Calu3 (cell line): ENCODE data around the gene GANC. TPM values are rescaled to one million over a fixed set of nuclear protein-coding genes. Genes with fewer than 3 reads are reported as not detected.
"Not testable (repeated sequence)": the region's sequence is repeated elsewhere in the genome, so short reads cannot be mapped to it uniquely, and the experiment has no call there.

Experiments
- BruUV-seq: library from RNA; stranded (reverse); fragments of 400-500 nt; replicated peaks from 2 replicates; lab custom pipeline; 2021; lab: Mats Ljungman, UMichigan
- CTCF ChIA-PET: fragments of 300-600 bp; sonication (Branson Sonifier 250); formaldehyde crosslinking; loops from one replicate; lab custom pipeline; 2022; ENCODE audit warnings: antibody characterized with exemption; lab: Charles Lee
- DNase-seq: peaks from one replicate; pipeline ENCODE4 v3.0.0; 2022
- H3K27ac Mint-ChIP-seq: one replicate; pipeline ENCODE4 v1.8.0; 2022; ENCODE audit warnings: mixed read lengths; ENCODE audit not compliant: unreplicated experiment
- H3K27me3 Mint-ChIP-seq: one replicate; pipeline ENCODE4 v1.8.0; 2022; ENCODE audit warnings: mixed read lengths; ENCODE audit not compliant: unreplicated experiment
- H3K36me3 Mint-ChIP-seq: one replicate; pipeline ENCODE4 v1.8.0; 2022; ENCODE audit warnings: mild to moderate bottlenecking, moderate library complexity, mixed read lengths; ENCODE audit not compliant: insufficient read depth, unreplicated experiment
- H3K4me1 Mint-ChIP-seq: one replicate; pipeline ENCODE4 v1.8.0; 2022; ENCODE audit warnings: mild to moderate bottlenecking, low read depth, mixed read lengths; ENCODE audit not compliant: unreplicated experiment
- H3K4me3 Mint-ChIP-seq: one replicate; pipeline ENCODE4 v1.8.0; 2022; ENCODE audit warnings: mild to moderate bottlenecking, low read depth, moderate library complexity, mixed read lengths; ENCODE audit not compliant: unreplicated experiment
- H3K9me3 Mint-ChIP-seq: one replicate; pipeline ENCODE4 v1.8.0; 2022; ENCODE audit warnings: low read depth, mixed read lengths; ENCODE audit not compliant: unreplicated experiment
- intact Hi-C: fragments of 100-400 bp; cut with micrococcal nuclease; formaldehyde crosslinking; loops from one replicate; pipeline ENCODE4 v1.10.0; 2022; ENCODE audit not compliant: unreplicated experiment
- total RNA-seq: library from RNA; stranded (reverse); gene quantifications from 2 replicates; pipeline ENCODE4 v1.2.3, GENCODE V29; 2022
- TF ChIP-seq, protein P1 (sequence below): fragments of 200-600 bp; IDR thresholded peaks from one replicate; pipeline ENCODE4 v1.8.0; 2022; ENCODE audit warnings: antibody characterized with exemption; ENCODE audit not compliant: unreplicated experiment

GANC gene
- total RNA-seq, 1 experiment from 2014 or later, result 10.8 TPM

DNA sequence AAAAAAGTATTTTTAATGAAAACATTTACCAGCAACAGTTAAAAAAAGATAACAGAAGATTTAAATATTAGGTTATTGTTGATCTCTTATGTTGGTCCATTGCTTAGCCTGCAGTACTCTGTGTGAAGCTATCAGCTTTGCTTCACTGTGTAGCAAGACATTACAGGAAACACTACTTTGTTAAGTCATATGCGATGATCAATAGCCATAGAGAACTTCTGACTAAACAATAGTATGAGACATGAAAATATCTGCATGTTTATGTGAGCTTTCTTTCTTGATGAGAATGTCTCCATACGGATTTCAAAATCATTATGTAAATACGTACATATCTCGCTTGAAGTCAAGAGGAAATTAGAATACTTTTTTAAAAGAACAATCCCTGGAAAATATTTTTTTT is 59.3 kb downstream of the GANC start:
- intact Hi-C loops, result no loop called here
- CTCF ChIA-PET, result no interaction called here
- no peak overlapping the region for H3K27ac Mint-ChIP-seq
- no peaks in the 10 kb centered on the region for H3K27me3 Mint-ChIP-seq
- H3K9me3 Mint-ChIP-seq, result no peaks in the 10 kb centered on the region
- H3K4me1 Mint-ChIP-seq, result no peaks in the 10 kb centered on the region
- no peak overlapping the region for H3K4me3 Mint-ChIP-seq
- BruUV-seq, result no TSS peak
- DNase-seq, result no peak
- TF ChIP-seq, protein P1, sequence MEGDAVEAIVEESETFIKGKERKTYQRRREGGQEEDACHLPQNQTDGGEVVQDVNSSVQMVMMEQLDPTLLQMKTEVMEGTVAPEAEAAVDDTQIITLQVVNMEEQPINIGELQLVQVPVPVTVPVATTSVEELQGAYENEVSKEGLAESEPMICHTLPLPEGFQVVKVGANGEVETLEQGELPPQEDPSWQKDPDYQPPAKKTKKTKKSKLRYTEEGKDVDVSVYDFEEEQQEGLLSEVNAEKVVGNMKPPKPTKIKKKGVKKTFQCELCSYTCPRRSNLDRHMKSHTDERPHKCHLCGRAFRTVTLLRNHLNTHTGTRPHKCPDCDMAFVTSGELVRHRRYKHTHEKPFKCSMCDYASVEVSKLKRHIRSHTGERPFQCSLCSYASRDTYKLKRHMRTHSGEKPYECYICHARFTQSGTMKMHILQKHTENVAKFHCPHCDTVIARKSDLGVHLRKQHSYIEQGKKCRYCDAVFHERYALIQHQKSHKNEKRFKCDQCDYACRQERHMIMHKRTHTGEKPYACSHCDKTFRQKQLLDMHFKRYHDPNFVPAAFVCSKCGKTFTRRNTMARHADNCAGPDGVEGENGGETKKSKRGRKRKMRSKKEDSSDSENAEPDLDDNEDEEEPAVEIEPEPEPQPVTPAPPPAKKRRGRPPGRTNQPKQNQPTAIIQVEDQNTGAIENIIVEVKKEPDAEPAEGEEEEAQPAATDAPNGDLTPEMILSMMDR, result no peak
- no peaks in the 10 kb centered on the region for H3K36me3 Mint-ChIP-seq

DNA sequence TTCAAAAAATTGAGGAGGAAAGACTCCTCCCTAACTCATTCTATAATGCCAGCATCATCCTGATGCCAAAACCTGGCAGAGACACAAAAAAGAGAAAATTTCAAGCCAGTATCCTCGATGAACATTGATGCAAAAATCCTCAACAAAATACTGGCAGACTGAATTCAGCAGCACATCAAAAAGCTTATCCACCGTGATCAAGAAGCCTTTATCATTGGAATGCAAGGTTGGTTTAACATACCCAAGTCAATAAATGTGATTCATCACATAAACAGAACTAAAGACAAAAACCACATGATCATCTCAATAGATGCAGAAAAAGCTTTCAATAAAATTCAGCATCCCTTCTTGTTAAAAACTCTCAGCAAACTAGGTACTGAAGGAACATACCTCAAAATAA is 62.1 kb downstream of the GANC start:
- intact Hi-C loops, result no loop called here
- TF ChIP-seq, protein P1, result no peak
- CTCF ChIA-PET, result no interaction called here
- no peak overlapping the region for H3K4me3 Mint-ChIP-seq
- DNase-seq, result no peak
- H3K9me3 Mint-ChIP-seq, result no peaks in the 10 kb centered on the region
- no peaks in the 10 kb centered on the region for H3K27me3 Mint-ChIP-seq
- no peak overlapping the region for H3K27ac Mint-ChIP-seq
- H3K4me1 Mint-ChIP-seq, result no peaks in the 10 kb centered on the region
- BruUV-seq, result no TSS peak
- no peaks in the 10 kb centered on the region for H3K36me3 Mint-ChIP-seq

DNA sequence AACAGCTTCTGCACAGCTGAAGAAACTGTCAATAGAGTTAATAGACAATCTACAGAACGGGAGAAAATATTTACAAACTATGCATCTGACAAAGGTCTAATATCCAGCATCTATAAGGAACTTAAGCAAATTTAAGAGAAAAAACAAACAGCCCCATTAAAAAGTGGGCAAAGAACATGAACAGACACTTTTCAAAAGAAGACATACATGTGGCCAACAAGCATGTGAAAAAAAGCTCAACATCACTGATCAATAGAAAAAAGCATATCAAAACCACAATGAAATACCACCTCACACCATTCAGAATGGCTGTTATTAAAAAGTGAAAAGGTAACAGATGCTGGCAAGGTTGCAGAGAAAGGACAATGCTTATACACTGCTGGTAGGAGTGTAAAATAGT is 63.6 kb downstream of the GANC start:
- intact Hi-C loops, CTCF ChIA-PET, H3K4me1 Mint-ChIP-seq, H3K27ac Mint-ChIP-seq, BruUV-seq, H3K4me3 Mint-ChIP-seq, H3K9me3 Mint-ChIP-seq, H3K36me3 Mint-ChIP-seq, DNase-seq, H3K27me3 Mint-ChIP-seq: not testable (repeated sequence)

DNA sequence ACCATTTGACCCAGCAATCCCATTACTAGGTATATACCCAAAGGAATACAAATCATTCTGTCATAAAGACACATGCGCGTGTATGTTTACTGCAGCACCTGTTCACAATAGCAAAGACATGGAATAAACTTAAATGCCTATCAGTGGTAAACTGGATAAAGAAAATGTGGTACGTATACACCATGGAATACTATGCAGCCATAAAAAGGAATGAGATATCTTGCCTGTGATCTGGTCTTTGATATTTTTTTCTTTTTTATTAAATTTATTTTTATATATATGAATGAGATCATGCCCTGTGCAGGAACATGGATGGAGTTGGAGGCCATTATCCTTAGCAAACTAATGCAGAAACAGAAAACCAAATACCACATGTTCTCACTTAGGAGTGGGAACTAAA is 64.1 kb downstream of the GANC start:
- DNase-seq, result not testable (repeated sequence)

DNA sequence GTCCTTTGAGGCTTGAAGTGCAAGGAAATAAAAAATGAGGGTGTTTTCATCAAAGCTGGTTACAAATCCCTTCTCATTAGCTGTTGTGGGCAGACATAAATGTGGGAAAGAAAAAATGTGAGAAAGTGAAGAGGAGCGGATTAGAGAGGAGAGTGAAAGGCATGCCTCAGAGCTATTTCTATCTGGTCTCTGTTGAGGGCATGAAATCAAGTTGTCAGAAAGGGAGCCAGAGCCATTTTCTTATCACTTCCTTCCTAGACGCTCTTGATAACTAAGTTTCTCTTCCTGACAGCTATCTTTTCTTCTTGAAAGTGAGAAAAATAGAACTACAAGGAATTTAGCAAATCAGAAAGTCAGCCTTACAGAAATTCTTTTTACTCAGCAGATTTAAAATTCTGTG is 65.5 kb downstream of the GANC start:
- Mint-ChIP-seq H3K4me1 (no peaks in the 10 kb centered on the region), H3K27ac (no peak overlapping the region), H3K27me3 (no peaks in the 10 kb centered on the region), H3K9me3 (no peaks in the 10 kb centered on the region), H3K4me3 (no peak overlapping the region), H3K36me3 (no peaks in the 10 kb centered on the region)
- no TSS peak for BruUV-seq
- intact Hi-C loops, result no loop called here
- CTCF ChIA-PET, result no interaction called here
- TF ChIP-seq, protein P1, result no peak
- no peak for DNase-seq

More for the DNA sequence above, 64.1 kb downstream of the GANC start:
- CTCF ChIA-PET, H3K36me3 Mint-ChIP-seq, H3K27me3 Mint-ChIP-seq, BruUV-seq, H3K27ac Mint-ChIP-seq, H3K4me3 Mint-ChIP-seq, H3K9me3 Mint-ChIP-seq, H3K4me1 Mint-ChIP-seq, intact Hi-C loops: not testable (repeated sequence)
